Raji (cell line): ENCODE results near the gene TNFRSF8.

Experiments used
- POLR2A ChIP-seq: IDR thresholded peaks from 2 replicates; pipeline ENCODE4 v1.6.1; 2011; ENCODE audit warnings: low read depth, low read length, control low read depth; ENCODE audit not compliant: insufficient read depth

The TNFRSF8 gene

GRCh38 chr1:12135612-12136011, 72.5 kb downstream of the TNFRSF8 start:
- no peak for TF ChIP-seq POLR2A

- no peak for TF ChIP-seq POLR2A
Observed at GRCh38 chr1:12136916-12137610, 74.0 kb downstream of the TNFRSF8 start.

GRCh38 chr1:12138196-12139168, 75.4 kb downstream of the TNFRSF8 start:
- TF ChIP-seq POLR2A, result no peak

GRCh38 chr1:12140016-12140415, 76.9 kb downstream of the TNFRSF8 start:
- TF ChIP-seq POLR2A, result no peak

- TF ChIP-seq POLR2A, result no peak
Observed at GRCh38 chr1:12140515-12141162, 77.5 kb downstream of the TNFRSF8 start.

- no peak for TF ChIP-seq POLR2A
Observed at GRCh38 chr1:12141163-12141850, 78.2 kb downstream of the TNFRSF8 start.

- TF ChIP-seq POLR2A, result no peak
Observed at GRCh38 chr1:12142141-12142823, 79.2 kb downstream of the TNFRSF8 start.

GRCh38 chr1:12142891-12143630, 80.0 kb downstream of the TNFRSF8 start:
- TF ChIP-seq POLR2A, result no peak

- TF ChIP-seq POLR2A, result no peak
Observed at GRCh38 chr1:12143631-12144155, 80.6 kb downstream of the TNFRSF8 start.

GRCh38 chr1:12144236-12144635, 81.1 kb downstream of the TNFRSF8 start:
- no peak for TF ChIP-seq POLR2A

- TF ChIP-seq POLR2A, result no peak
Observed at GRCh38 chr1:12144969-12145368, 81.9 kb downstream of the TNFRSF8 start.

GRCh38 chr1:12145616-12146342, 82.7 kb downstream of the TNFRSF8 start:
- no peak for TF ChIP-seq POLR2A

- no peak for TF ChIP-seq POLR2A
Observed at GRCh38 chr1:12146343-12147112, 83.4 kb downstream of the TNFRSF8 start.
